M059J (cell line): Measurements from ENCODE around the gene IL12B. TPM values are rescaled to one million over a fixed set of nuclear protein-coding genes. Genes with fewer than 3 reads are reported as not detected.
"Not testable (repeated sequence)": the region's sequence is repeated elsewhere in the genome, so short reads cannot be mapped to it uniquely, and the experiment has no call there.

Experiments used
- DNase-seq: peaks from one replicate; pipeline ENCODE4 v3.0.0-alpha.2; 2012; ENCODE audit warnings: low read depth
- total RNA-seq: library from RNA; depleted of rRNA; stranded (reverse); fragments of >200 nt; shearing (Covaris generic); gene quantifications from 2 replicates; pipeline ENCODE4 v1.2.3, GENCODE V29; 2014

The IL12B gene
- total RNA-seq, 1 experiment from 2014 or later, result not detected

DNA sequence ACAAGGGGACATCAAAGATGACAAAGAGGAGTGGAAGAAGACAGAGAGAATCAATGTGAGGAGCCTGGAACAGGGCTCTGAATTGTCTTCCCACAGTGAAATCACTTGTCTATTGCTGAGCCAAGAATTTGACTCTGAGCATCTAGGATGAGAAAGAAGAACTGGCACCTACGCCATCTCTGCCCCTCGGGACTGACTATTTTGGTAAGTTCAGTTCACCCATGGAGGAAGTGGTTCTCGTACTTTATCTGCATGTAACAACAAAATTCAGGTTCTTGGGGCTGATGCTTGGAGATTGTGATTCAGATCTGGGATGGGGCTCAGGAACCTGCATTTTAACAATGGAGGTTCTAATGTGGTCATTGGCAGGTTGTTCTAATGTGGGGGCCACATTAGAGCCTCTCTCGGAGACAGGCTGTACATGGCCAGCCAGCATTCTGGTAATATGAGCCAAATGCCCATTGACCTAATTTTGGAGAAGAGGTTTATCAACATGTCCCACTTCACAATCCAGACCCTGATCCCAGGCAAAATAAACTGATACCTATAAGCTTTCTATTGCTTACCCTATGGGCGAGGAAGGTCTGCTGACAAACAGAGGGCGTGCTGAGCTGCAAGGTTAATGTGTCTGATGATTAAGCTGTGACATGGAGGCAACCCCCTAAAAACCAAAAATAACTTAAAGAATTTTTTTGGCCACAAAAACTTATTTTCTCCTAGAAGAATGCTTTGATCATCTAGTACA is 2.7 kb upstream of the IL12B start:
- no peak for DNase-seq

DNA sequence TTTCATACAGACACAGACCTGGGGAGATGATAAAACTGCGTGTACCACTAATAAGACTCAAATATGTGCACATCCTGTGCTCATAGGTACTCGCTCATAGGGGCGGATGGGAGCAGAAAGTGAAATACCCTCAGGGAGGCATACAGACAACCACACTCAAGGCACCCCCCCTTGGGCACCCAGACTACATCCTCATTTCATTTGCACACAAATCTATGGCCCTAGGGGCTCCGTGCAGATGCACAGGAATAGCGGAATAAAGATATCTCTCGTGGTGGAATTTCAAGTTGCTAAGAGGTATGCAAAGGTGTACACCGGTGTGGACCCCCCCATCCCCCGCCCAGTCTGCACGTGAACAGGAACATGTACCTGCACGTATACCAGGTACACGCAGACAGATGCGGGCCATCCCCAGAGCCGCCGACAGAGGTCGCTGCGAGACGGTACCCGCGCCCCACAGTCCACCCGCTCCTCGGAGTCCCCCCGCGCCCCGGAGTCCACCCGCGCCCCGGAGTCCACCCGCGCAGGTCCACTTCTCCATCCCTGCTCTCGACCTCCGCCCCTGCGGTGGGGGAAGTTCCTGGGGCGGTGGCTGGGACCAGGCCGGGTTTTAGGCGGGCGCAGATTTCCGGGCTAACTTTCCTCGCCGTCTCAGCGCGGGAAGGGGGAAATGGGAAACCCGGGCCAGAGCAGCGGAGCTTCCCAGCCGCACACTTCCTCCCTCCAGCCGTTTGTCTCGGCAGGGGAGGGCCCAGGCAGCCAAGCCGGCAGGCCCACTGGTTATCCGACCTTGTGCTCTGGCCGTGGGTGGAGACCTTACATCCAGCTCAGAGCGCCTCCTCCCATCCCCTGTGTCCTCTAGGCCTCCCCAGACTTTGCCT is 1.0 kb upstream of the IL12B start:
- DNase-seq, result no peak

DNA sequence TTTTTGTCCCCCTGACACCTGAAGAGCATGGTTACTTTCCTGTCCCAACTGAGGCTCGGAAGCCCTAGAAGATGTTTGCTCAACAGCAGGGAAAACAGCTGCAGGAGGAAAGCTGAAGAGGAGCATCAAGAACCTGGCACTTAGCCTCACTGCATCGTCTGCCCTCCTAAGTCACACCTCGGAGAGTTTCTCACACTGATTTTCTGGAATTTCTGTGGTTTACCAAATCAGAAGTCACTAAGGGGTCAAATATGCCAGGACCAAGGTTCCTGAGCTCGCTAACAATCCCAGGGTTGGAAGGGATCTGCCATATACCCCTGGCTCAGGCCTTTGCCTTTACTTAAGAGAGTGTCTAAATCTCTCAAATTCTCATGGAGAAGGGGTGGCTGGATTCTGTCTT is 5.3 kb downstream of the IL12B start:
- peak; percentile 55 for DNase-seq

DNA sequence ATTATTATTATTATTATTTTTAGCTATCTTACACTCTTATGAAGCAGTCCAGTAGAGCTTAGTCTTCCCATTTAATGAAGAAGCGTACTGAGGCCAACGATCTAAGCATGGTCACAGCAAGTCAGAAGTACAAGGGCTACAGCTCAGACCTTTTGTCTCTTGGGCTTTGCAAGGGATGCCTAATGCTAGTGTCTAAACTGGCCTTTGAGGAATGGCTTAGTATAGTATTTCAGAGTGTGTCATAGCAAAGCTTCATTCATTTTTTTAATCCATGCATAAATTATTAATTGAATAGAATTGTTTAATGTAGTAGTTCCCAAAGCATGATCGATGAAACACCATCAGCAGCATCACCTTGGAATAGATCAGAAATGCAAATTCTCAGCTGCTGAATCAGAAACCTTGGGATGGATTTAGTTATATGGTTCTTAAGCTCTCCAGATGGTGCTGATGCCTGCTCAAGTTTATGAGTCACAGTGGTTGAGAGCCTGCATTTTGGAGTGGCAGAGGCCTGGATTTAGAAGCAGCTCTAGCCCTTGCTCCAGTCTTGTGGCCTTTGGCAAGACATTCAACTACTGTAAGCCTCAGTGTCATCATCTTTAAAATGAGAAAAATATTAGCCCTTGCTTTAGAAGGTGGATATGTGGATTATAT is 6.1 kb downstream of the IL12B start:
- DNase-seq, result peak; percentile 77

DNA sequence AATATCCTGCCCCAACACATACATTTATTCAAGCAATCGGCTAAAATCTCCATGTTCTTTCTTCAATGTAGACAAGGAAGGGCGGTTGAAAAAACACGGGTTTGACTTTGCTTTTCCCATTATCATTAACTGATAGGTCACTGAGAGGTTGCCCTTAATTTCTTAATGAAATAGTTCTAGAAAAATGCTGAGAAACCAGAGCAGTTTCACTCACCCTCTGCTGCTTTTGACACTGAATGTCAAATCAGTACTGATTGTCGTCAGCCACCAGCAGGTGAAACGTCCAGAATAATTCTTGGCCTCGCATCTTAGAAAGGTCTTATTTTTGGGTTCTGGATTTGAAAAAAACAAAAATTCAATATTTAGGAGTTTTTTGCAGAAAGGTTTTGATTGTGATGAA is 8.1 kb downstream of the IL12B start:
- DNase-seq, result no peak

DNA sequence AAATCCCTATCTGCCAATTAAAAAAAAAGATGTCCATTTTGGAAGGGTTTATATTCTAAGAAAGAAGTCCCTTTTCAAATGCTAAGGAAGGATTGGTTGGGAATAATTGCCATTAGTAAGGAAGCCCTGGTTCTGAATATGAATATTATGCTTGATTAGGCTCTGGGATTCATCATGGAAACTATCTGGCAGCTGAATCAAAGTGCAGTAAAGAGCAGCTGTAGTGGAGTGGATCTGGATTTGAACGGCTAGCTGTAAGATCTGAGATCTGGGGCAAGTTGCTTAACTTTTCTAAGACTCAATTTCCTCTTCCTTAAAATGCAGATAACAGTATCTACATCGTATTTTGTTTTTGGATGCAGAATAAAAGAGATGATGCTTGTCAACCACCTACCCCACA is 10.5 kb downstream of the IL12B start:
- no peak for DNase-seq

DNA sequence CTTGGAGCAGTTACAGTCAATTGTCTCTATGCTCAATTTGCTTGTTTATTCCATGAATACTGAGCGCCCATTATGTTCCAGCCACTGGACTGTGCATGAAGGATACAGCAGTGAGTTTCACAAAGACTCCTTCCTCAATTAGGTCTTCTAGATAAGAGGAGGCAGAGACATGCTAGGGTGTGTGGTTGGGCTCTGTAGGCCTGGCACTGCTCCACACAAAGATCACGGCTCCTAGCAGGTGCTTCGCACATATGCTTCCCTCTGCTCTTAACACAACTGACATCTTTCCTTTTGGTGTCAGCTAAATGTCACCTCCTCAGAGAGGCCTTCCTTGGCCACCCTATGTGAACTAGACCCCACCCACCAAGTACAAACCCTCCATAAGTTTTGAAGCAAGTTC is 10.9 kb downstream of the IL12B start:
- DNase-seq, result no peak

DNA sequence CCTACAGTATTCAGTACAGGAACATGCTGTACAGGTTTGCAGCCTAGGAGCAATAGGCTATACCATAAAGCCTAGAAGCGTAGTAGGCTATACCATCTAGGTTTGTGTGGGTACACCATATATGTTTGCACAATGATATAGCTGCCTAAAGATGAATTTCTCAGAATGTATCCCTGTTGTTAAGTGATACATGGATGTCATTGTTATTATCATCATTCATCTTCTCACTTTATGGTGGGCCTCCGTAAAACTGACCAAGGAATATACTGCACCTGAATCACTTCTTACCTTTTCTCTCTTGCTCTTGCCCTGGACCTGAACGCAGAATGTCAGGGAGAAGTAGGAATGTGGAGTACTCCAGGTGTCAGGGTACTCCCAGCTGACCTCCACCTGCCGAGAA is 11.8 kb downstream of the IL12B start:
- DNase-seq, result no peak

DNA sequence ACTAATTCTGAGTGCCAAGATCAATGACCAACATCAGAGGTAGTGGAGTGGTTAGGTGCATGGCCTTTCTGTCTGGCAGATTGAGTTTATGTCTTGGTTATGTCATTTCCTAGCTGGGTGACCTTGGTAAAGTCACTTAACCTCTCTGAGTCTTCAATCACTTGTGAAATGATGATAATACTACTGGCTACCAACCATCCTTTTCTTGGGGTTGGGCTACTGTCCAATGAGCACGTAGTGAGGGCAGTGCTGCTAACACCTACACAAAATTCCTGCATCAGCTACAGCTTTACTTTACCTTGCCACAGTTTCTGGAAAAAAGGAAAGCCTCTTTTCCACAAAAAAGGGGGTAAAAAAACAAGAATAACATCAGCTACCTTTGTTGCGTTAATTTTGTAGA is 12.4 kb downstream of the IL12B start:
- no peak for DNase-seq

DNA sequence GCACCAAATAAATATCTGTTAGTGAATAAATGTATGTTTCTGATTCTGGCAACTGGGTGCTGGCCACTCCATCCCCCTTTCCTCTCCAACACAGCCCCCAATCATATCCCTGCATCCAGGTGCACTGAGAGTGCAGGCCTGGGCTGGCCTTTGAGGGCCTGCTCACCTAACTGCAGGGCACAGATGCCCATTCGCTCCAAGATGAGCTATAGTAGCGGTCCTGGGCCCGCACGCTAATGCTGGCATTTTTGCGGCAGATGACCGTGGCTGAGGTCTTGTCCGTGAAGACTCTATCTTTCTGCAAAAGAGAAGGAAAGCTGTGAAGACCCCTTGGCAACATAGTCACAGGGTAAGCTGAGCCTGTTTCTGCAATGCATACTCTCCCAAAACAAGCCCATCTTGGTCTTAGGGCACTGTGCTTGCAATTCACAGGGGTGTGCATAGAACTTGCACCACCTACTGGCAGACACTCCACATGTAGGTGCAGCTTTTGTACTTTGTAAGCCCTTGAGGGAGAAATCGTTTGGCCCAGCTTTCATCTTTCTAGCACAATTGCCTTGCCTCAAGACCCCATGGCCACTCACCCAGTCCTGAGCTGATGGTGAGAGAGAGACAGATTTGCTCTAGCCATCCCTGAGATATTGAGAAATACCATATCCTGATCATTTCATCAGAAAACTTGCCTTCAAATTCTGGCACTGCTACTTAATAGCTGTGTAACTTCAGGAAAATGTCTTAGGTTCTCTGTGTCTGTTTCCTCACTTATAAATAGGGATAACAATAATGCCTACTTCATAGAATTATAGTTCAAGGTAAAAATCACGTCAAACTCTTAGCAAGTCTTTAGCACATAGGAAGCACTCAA is 13.5 kb downstream of the IL12B start:
- peak; percentile 52 for DNase-seq

DNA sequence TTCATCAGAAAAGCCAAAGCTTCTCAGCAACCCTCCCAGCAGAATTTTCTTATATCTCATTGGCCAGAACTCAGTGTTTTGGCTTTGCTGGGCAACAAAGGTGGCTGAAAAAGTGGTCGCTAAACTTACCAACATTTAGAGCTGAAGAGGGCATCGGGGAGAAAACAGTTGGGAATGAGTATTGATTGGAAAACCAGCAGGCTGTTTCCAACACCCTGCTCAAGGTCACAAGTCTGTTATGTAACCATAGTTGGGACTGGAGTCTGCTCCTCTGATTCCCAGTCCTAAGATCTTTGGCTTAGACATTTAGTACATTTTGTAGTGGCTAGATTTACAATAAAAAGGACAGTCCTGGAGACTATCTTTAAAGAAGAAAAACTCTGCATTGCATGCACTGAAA is 17.1 kb downstream of the IL12B start:
- DNase-seq, result no peak

DNA sequence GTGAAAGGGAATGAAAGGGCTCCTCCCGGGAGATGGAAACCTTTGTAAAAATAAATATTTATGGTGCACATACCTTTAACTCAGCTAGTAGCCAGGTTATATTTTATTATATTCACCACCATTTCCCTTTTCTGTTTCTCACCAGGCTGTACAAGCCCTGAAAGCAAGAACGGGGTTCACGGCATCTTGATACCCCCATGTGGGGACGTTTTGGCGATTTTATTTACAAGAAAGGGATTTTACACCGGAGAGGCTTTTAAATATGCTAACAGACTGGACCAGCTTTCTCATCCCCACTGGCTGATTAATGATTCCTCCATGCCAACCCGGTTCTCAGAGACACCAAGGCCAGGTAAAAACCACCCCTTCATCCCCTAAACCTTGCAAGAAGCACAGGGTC is 19.2 kb downstream of the IL12B start:
- DNase-seq, result no peak

DNA sequence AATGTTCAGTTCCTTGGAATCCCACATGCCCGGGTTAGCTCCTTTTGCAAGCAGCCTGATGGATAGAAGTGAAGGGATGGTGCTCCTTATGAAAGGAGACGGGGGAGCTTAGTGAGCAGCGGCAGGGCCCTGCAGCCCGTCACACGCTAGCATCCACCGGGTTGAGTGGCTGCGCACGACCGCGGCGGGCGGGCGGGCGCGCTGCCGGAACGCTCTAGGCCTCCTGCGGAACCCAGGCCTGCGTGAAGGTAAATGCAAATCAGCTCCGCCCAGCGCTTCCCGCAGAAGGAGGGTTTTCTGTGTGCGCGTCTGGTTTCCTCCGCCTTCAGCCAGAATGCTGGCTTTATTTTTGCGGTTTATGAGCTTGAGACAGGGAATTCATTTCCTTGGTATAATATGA is 19.8 kb downstream of the IL12B start:
- DNase-seq, result no peak

DNA sequence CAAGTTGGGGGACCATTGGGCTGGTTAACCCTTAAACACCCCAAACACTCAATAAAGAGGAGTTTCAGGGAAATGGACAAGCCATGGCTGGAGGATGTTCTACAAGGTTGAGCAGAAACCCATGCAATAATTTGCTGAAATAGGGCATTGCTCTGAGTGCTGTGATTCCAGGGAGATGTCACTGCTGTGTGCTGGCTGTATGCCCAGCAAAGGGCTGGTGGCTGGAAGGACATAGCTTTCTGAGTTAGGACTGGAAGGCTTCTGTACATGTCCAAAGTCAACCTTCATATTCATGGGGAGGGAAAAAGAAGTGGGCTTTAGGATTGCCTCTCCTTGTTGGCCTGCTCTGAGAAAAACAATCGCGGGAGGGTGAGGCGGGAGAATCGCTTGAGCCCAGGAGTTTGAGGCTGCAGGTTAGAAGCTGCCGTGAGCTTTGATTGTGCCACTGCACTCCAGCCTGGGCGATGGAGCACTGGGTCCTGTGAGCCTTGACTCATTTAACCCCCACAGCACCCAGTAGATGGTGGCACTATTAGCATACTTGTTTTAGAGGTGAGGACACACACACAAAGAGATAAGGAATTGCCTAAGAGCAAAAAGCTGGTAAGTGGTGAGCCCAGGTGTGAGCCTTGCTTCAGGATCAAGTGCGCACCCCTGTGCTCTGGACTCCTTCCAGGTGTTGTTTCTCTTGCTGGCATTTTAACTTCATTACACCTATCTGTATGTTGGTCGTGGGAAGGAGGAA is 20.4 kb downstream of the IL12B start:
- no peak for DNase-seq

DNA sequence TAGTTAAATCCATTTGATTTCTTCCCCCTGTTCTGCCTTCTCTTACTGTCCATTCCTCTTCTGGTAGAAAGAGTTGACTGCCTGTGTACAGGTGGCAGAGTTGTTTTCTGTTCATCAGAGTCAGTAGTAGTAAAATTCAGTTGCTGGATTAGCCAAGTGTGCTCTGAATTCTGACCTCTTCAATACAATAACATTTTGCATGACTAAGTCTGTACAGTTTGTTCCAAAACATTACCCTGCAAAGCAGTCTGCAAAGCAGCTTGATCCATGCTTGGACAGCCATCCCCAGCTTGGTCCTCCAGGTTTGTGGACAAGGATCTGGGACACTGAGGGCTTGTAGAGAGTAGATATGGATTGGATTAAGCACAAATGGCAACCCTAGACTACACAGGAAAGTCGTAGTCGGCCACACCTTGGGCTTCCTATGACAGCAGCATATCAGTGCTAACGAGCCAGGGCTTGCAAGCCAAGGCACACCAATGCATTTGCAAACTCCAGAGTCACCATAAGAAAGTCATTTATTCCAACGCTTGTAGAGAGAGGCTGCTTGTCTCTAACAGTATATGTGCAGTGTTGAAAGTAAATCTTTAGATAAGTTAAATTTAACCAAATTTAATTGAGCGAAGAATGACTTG is 25.2 kb downstream of the IL12B start:
- DNase-seq, result no peak

DNA sequence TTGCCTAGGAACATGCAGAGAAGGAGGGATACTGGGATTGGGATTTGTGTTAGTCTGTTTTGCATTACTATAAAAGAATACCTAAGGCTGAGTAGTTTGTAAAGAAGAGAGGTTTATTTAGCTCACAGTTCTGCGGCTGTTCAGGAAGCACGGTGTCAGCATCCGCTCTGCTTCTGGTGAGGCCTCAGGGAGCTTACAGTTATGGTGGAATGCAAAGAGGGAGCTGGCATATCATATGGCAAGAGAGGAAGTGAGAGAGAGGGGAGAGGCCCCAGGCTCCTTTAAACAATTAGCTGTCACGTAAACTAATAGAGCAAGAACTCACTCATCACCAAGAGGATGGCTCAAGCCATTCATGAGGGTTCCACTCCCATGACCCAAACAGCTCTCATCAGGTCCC is 27.0 kb downstream of the IL12B start:
- no peak for DNase-seq

DNA sequence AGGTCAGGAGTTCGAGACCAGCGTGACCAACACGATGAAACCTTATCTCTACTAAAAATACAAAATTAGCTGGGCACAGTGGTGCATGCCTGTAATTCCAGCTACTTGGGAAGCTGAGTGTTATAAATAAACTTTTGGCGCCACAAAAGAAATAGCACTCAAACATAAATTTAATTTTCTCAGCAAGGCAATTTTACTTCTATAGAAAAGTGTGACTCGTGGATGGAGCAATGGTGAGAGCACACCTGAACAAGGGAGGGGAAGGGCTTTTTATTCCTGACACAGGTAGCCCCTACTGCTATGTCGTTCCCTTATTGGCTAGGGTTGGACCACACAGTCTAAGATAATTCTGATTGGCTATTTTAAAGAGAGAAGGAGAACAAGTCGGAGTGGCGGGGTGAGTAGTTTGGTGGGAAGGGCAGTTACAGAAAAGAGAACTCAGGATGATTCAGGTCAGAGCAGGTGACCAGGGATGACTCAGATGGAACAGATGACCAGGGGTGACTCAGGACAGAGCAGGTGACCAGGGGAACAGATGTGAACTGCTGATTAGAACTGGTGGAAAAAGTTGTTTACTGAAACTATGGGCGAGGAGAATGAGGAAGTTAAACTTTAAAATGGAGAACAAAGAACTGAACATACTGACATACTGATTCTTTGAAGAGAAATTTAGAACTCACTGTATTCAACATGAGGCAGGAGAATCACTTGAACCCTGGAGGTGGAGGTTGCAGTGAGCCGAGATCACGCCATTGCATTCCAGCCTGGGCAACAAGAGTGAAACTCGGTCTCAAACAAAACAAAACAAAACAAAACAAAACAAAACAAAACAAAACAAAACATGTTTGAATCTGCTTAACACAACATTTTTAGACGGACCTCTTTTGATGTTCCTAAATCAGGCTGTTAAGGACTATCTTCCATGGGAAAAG is 28.1 kb downstream of the IL12B start:
- DNase-seq, result peak; percentile 42

DNA sequence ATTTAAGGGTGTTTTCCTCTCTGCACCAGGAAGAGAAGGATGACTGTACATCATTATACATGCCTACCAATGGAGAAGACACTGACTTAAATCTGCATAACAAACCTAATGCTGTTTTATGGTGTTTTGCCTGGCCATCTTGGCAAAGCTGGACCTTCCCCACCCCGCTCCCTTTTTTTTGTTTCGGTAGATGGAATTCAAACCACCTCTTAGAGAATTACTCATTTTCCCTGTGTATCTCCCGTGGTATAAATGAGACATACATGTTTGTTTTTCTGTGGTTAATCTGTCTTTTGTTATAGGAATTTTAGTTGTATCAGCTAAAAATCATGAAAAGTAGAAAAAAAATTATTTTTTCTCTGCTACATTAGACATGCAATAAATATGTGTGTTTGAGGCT is 28.8 kb downstream of the IL12B start:
- DNase-seq, result peak; percentile 55

DNA sequence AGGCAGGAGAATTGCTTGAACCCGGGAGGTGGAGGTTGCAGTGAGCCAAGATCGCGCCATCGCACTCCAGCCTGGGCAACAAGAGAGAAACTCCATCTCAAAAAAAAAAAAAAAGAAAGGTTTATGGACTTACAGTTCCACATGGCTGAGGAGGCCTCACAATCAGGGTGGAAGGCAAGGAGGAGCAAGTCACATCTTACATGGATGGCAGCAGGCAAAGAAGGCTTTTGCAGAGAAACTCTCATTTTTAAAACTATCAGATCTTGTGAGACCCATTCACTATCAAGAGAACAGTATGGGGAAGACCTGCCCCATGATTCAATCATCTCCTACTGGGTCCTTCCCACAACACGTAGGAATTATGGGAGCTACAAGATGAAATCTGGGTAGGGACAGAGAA is 33.0 kb downstream of the IL12B start:
- DNase-seq, result not testable (repeated sequence)
